Glomerular visceral epithelial cell (primary cell): ENCODE results near the gene QPCTL.
"Not testable (repeated sequence)": the region's sequence is repeated elsewhere in the genome, so short reads cannot be mapped to it uniquely, and the experiment has no call there.

ENCODE experiments used
- DNase-seq: peaks from one replicate; pipeline ENCODE4 v3.0.0-alpha.2; 2016; ENCODE audit errors: extremely low spot score

QPCTL gene

DNA sequence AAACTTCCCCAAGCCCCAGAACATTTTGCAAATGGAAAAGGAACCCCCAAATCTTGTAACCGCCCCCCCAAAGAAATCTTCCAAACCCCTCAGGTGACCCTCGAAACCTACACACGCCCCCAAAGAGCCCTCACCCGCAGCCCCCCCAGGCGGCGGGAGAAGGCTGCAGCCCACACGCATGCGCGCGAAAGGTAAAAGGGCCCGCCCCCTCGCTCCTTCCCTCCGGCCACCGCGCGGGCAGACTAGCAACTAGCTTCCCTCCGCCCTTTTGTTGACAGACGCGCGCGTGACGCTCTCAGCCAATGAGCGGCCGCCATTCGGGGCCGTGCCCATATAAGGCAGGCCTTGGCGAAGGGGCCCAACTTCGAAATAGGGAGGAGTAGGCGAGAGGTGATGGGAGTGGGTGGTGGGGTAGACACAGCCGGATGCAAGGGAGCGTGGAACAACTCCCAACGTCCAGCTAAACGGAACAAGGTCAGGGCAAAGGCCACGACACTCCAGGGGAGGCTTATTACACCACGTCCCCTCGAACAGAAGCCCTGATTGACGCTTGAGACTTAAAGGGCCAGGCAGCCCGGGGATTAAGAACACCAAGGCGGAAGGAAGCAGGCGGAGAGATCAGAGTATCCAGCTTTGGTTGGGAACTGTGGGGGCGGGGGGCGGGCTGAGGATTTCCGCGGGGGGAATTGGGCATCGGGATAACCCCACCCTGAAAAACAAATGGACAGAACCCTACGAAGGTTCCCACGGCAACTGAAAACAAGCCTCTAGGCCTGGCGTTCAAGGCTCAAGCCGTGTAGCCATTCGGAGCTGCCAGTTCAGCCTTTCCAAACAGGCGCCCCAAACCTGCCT, 24.9 kb downstream of the QPCTL start:
- peak; percentile 100 for DNase-seq

DNA sequence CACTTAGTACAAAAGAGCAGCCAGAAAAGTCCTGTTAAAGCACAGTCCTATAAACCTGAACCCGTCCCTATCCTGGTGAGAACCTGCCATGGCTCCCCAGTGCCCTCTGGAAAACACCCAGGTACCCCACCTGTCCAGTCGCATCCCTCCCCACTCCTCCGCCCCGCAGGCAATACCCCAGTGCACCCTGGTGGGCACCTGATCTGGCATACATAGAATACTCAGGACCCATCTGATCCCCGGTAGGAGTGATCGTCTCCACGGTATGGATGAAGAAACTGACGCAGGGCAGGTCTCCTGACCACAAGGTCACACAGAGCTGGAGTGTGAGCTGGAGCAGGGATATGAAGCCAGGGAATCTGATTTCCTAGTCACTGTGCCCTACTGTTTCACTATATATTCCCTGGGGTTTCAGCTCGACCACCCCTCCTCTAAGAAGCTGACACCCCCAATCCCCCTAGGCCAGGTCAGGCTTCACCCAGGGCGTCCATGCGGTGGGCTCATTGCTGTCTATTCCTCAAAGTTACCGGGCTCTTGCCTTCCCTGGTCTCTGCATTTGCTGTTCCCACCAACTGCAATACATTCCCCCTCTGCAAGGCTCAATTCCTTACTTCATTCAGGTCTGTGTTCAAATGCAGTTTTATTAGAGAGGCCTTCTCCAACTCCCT, 25.7 kb downstream of the QPCTL start:
- no peak for DNase-seq

DNA sequence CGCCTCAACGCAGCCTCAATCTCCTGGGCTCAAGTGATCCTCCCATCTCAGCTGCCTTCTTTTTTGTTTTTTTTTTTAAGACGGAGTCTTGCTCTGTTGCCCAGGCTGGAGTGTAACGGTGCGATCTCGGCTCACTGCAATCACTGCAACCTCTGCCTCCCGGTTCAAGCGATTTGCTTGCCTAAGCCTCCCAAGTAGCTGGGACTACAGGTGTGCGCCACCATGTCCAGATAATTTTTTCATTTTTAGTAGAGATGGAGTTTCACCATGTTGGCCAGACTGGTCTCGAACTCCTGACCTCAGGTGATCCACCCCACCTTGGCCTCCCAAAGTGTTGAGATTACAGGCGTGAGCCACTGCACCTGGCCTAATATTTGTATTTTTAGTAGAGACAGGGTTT, 27.6 kb downstream of the QPCTL start:
- DNase-seq = not testable (repeated sequence)

DNA sequence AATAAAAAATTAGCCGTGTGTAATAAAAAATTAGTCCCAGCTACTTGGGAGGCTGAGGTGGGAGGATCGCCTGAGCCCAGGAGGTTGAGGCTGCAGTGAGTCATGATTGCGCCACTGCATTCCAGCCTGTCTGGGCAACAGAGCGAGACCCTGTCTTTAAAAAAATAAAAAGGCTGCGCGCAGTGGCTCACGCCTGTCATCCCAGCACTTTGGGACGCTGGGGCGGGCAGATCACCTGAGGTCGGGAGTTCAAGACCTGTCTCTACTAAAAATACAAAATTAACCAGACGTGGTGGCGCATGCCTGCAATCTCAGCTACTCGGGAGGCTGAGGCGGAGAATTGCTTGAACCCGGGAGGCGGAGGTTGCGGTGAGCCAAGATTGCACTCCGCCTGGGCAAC, 36.2 kb downstream of the QPCTL start:
- not testable (repeated sequence) for DNase-seq

DNA sequence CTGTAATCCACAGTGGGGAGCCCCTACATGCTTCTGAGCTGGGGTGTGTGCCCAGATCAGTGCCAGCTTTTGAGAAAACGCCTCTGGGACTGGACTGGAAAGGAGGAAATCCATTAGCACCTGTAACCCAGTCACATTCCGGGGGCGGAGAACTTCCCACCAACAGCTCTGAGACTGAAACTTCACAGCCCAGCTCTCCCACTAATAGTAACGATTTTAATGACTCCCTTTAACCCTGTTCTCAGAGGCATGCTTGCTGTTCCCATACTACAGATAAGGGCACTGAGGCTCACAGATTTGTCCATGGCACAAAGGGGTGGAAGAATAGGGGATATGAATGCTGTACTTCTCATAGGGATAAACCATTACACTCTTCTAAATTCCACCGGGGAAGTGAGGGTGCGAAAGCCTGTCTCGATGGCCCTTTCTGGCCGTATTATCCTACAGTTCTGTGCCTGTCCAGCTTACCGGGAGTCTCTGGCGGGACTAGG, 37.4 kb downstream of the QPCTL start:
- peak; percentile 35 for DNase-seq

DNA sequence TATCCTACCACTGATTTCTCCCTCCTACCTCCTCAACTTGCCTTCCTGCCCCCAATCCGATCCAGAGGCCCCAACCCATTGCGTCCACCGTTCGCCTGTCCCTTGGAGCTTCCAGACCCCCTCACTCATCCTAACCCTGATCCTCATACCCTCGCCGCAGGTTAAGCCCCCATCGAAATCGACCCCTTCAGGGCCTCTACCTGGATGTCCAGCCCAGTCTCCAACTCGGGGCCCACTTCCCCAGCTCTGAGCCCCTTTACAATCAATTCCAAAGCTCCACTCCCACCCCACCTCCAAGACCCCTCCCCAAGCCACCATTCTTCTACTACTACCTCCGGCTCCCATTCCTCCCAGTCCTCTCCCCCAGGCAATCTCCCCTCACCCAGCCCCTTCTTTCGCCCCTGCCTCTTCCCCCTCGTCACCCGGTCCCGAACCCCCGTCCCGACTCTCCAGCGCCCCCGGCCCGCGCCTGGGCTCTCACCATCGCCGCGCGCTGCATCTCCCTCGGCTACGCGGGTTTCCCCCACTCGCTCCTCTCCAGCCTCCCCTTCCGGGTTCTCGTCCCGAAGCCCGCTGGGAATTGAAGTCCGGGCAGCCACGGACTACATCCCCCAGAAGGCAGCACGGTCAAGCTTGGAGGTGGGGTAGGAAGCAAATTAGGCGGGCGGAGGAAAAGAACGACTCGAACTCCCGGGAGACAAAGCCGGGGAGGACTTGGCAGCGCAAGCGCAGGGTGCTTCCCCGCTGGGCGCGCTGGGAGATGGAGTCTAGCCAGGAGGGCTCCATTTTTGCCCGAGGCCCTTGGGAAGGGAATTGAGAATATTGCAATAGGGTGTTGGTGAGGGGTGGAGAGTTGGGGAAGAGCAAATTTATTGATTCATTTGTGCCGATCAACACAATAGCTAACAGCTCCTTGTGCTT, 38.2 kb downstream of the QPCTL start, which contains the start of gene FBXO46:
FBXO46 (minus strand) TSS at position 529 of the 921 bp plus-strand sequence. CDS start 17,401 bp downstream, outside the sequence.
- peak; percentile 98 for DNase-seq

DNA sequence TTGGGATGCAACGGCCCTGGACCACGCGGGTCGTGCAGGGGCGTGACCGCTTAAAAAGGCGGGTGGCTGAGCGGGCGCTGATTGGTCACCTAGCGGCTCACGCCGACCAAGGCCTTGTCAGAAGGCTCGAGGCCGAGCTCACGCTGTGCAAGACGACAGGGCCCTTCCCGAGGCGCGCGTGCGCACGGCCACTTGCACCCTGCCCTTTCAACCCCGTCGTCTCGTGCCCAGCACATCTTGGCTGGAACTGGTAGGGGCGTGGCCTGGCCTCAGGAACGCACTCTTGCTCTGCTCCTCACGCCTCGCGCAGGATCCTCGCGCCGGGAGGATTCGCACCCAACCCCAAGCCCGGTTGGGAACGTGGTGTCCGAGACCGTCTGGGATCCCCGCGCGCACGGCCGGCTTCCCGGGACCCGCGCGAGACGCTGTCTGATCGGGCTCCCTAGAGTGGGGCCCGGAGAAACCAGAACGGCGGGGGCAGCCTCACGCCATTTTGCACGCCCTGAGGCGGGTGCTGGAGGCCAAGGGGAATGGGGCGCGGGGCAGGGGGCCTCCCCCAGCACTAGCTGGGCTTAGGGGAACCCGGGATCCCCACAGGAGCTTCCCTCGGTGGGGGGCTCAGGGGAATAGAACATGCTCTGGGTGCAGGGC, 40.8 kb downstream of the QPCTL start, which contains the start of gene MEIOSIN:
MEIOSIN (plus strand) TSS at position 280 of the 651 bp plus-strand sequence. CDS start 1,938 bp downstream, outside the sequence.
- no peak for DNase-seq

DNA sequence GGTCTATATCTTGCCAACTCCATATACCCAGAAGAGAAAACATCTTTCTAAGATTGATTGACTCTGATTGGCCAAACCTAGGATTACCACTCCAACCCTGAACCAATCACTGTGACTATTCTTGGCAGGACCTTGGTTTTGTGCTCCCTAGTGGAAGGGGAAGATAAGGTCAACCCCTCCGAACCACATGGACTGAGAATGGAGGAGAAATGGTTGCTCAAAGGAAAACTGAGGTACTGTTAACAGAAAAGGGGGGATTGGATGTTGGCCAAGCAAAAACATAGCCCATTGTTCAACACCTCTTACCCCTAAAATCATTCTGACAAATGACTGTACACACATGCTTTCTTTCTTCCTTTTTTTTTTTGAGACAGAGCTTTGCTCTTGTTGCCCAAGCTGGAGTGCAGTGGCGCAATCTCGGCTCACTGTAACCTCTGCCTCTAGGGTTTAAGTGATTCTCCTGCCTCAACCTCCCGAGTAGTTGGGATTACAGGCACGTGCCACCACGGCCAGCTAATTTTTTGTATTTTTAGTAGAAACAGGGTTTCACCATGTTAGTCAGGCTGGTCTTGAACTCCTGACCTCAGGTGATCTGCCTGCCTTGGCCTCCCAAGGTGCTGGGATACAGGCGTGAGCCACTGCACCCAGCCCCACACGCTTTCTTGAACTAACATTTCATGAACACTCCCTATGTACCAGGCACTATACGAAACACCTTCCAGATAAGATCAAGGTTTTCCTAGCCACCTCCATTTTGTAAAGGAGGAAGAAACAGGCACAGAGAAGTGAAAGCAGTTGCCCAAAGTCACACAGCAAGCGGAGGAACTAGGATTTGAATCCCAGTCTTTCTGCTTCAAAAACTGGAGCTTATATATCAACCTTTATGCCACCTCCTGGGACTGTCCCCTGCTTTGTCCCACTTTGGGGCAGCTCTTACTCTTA, 47.3 kb downstream of the QPCTL start:
- no peak for DNase-seq

DNA sequence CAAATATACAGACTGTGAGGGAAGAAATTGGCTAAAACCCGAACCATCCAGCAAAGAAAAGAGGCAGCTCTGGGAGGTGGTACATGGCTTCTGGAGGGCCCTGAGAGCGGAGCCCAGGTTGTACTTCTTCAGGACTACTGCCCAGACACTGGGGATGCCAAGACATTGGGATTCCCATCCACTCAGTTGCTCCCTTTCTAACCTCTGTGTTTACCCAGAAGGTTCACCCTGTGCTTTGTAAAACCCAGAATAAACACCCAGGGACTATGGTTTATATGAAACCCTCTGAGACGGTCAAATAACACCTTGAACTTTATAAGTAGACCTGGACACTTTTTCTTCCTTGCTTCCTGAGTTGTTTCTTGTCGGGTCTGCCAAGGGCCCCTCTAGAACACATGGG, 50.5 kb downstream of the QPCTL start:
- no peak for DNase-seq

DNA sequence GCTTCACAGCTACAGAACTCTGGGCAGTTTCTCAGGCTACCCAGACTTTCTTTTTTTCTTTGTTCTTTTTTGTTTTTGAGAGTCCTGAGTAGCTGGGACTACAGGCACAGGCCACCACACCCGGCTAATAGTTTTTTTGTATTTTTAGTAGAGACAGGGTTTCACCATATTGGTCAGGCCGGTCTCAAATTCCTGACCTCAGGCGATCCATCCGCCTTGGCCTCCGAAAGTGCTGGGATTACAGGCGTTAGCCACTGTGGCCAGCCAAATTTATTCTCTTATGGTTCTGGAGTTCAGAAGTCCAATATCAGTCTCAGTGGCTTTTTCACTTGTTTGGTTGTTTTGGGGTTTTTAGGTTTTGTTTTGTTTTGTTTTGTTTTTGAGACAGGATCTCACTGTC, 53.1 kb downstream of the QPCTL start:
- no peak for DNase-seq

DNA sequence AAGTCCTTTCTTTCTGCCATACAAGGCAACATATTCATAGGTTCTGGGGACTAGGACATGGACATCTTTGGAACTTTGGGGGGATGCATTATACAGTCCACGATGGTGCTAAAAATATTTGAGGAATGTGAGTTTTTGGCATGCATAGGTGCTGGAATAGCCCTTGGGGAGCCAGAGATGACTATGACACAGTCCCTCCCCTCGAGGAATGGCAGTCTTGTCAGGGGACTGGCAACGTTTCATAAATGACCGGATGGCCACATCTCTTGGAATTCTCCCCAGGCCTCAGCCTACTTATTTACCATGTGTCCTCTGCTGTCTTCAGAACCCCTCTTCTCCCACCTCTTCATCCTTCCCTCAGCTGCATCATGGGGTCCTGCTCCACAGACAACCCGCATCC, 54.4 kb downstream of the QPCTL start:
- DNase-seq = no peak

DNA sequence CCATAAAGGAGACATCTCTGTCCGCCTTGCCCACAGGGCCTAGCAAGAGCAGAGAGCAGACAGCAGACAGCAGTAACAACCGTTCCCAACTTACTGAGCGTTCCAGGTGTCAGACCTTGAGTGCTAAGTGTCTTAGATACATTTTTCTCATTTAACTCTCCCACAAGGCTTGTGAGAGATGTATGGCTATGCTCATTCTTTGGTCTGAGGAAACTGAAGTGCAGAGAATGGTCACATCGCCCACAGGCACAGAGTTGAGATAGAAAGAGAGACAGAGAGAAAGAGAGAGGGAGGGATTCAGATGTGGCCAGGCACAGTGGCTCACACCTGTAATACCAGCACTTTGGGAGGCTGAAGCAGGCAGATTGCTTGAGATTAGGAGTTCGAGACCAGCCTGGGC, 55.0 kb downstream of the QPCTL start:
- no peak for DNase-seq

DNA sequence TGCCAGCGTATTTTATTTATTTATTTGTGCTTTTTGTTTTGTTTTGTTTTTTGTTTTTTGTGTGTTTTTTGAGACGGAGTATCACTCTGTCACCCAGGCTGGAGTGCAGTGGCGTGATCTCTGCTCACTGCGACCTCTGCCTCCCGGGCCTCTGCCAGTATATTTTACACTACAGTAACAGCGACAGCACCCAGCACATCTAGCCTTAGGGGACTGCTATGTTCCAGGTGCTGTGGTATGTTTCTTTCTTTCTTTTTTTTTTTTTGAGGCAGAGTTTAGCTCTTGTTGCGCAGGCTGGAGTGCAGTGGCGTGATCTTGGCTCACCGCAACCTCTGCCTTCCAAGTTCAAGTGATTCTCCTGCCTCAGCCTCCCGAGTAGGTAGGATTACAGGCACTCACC, 59.0 kb downstream of the QPCTL start:
- not testable (repeated sequence) for DNase-seq

DNA sequence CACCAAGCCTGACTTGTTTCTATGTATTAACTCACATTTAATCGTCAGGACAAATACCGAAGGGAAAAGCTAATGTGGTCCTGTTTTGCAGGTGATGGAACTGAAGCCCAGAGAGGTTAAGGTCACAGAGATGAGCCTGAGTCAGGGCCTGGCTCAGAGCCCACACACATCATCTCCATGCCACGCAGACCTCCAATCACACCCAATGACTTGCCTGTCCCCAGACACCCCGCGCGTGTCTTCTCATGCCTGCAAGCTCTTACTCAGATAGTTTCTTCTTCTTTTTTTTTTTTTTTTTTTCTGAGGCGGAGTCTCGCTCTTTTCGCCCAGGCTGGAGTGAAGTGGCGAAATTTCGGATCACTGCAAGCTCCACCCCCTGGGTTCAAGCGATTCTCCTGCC, 60.2 kb downstream of the QPCTL start:
- no peak for DNase-seq

DNA sequence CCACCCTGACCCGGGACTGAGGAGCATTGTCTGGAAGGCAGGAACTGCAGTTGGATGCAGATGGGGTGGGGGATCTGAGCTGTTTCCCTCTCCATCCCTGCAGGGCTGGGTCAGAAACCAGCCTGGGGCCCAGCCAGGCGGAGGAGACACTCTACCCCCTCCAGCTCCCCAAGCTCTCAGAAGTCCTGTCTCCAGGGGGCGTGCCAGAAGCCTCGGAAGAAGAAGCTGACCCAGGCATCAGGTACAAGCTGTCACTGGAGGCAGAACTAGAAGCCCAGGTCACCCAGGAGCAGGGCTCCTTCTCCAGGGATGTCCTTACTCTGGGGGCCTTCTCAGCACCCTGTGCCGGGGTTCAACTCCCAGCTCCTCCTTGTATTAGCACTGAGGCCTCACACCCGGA, 61.1 kb downstream of the QPCTL start:
- no peak for DNase-seq
